DMS 273 treated with DMSO at 0.1 percent for 48 hours (cell line): Measurements from ENCODE around the gene CDA.

ENCODE experiments used
- DNase-seq: peaks from one replicate; lab custom pipeline; 2025; lab: John Stamatoyannopoulos, UW

CDA gene

GRCh38 chr1:20648946-20649345 lies 60.0 kb downstream of the CDA start:
- no peak for DNase-seq

DNA sequence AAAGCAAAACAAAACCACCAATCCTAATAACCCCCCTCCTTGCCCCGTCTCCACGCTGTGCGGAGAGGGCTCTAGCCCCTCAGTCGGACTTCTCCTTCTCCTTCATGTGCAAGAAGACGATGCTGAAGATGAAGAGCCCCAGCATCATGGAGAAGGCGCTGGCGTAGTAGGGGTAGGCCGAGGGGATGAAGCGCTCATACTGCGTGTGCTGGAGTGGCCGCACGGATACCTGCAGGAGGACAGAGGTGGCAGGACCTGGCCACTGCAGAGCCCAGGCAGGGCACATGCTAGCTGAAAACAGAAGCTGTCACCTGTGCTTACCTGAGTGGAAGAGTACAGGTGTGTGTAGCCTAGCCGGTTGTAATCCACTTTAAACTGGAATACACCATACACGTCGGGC lies 63.4 kb downstream of the CDA start:
- no peak for DNase-seq

- DNase-seq, result no peak
Measured at GRCh38 chr1:20654104-20654690, 65.3 kb downstream of the CDA start.

DNA sequence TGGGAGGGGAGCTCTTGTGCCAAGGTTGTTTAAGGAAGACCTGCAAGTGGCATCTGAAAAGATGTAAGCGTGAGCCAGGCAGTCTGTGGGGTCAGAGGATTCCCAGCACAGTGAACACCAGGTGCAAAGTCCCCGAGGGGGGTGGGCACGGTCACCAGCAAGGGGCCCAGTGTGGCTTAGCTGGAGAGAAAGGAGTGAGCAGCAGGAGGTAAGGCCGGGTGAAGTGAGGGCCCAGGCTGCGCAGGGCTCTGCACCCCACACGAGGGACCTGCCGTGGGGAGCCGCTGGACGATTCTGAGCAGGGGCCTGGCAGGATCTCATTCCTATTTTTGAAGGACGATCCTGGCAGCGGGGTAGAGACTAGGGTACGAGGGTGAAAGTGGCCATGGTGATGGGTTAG lies 68.1 kb downstream of the CDA start:
- DNase-seq, result no peak

DNA sequence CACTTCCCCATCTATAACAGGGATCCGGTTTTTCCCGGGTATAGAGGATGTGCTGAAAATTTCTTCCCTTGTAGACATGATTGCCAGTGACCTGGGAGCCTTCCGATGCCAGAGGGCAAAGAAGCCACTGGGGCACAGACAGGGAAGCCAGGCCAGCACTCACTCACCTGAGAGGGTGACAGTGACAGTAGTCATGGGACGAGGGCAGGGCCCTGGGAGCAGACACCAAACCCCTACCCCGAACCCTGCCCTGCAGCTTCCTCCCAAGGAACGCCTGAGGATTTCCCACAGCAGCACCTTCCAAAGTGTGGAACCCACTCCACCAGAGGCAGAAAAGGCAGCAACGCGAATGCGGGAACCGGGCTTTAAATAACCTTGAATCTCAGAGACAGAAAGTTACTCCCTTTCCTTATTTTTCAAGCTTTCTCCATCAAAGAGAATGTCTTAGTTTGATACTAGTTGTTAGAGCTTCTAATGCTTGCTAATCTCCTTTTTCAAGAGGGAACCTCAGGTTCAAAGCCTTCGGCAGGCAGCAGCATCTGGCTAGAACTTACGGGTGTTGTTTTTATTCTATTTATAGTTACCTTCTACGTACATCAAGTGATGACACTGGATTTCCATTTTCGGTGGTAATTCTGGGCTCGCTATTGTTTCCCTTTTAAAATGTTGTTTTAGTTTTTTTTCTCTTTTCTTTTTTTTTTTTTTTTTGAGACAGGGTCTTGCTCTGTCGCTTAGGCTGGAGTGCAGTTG lies 69.4 kb downstream of the CDA start:
- no peak for DNase-seq

DNA sequence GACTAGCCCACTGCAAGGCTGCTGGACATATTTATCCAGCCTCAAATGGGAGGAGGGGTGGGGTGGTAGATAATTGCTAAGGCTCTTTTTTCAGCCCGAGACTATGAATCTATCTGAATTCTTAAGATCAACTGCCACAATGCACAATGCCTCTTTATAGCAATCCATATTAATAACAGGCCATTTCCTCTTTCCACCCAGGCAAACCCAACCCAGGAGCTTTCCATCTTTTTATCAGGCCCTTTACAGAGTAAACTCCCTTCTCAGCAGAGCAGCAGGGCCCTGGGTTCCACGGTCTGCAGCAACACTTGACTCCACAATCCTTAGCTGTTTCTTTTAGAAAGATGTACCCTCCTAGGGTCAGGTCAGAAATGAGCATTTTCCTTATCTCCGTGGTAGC lies 71.5 kb downstream of the CDA start:
- no peak for DNase-seq

DNA sequence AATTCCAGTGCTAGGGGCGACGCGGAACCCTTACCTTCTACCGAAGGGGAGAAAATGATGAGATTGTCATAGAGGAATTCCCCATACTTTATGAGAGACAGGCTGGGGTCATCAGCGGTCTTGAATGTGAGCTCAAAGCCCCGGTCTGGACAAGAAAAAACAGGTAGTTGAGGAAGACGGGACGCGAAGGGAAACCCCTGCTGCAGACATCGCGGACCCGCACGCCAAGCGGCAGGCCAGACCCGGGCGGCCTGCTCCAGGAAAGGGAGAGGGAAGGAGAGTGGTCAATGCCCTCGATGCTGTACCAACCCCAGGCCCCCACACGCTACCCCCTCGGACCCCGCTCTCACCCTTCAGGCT lies 71.9 kb downstream of the CDA start:
- DNase-seq, result no peak

- DNase-seq, result peak; percentile 95
Measured at GRCh38 chr1:20661207-20662109, 72.6 kb downstream of the CDA start, which contains the start of gene DDOST. TSS of gene DDOST (minus strand) at chr1:20661369. CDS start at chr1:20661350, 19 bp downstream.

DNA sequence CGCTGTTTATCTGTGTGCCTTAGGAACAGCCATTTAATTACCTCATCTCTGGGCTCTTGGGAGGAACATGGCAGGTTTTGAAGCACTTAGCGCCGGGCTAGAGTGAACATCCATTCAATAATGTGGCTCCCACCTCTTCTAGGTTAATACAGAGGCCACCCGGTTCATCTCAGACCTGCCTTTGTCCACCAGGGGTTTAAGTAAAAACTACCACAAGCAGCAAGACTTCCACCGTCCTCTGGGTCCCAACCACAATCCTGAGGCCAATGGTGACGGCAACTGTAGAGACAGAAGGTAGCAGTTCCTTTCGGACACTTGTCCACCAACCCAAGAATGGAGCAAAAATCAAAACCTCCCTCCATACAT lies 73.2 kb downstream of the CDA start:
- no peak for DNase-seq

GRCh38 chr1:20663365-20663764 lies 74.5 kb downstream of the CDA start:
- no peak for DNase-seq

- no peak for DNase-seq
Measured at GRCh38 chr1:20663969-20664715, 75.2 kb downstream of the CDA start.

GRCh38 chr1:20665726-20666125 lies 76.8 kb downstream of the CDA start:
- DNase-seq, result no peak

DNA sequence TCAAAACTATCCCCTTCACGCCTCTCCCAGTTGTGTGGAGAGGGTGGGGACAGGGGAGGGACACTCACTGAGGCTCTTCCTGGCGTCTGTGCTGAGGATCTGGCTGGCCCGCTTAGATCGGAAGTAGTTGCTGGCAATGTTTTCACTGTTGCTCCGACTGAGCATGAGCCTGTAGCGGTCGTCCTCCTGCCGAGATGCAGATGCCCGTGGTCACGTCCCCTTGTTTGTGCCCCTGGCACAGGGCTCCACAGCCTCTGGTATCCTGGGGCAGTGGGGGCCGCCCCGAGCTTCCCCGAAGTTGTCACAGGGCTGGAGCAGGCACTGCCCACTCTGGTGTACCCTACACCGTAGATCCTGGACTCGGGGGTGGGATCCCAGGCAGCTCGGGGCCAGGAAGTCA lies 77.2 kb downstream of the CDA start:
- DNase-seq, result no peak

GRCh38 chr1:20666804-20667203 lies 77.9 kb downstream of the CDA start:
- no peak for DNase-seq
